Superior temporal gyrus (tissue), 1 donor: ENCODE measurements around the gene NAA35.

Source experiments
- DNase-seq: peaks from one replicate; pipeline ENCODE4 v3.0.0-alpha.2; 2016; ENCODE audit errors: extremely low spot score

Gene NAA35

DNA sequence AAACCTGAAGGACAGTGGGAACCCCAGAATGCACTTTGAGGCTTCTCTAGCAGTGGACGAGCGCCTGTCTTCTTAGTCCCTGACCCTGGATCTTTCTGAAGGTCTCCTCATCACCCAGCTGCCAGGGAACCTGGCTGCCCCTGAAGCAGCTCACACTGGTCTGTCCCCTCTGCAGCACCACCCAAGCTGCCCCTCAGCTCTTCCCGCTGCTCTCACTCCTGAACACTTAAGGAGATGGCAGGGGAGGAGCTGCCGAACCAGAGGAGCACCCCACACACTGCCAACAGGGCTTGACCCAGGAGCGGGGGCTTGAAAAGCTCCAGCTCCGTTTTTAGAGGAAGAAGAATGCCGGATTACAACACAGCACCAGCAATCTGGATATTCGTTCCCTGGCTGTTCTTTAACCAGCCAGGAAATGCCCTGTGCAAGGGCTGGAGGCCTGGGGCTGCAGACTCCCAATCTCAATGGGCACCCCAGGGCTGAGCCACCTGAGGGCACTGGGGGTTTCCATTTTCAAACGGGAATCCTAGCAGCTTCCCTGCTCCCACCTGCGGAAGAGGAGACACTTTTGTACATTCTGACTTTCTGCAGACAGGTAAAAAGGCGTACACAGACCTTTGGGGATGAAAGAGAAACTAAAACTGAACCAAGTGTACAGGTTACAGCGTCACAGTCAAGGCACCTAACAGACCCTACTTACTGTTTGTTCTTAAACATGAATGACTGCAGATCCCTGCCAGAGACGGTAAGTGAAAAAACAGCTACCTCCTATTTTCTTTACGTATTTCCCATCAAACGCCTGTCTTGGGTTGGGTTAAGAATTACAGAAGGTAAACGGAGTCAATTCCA, 122.1 kb downstream of the NAA35 start:
- no peak for DNase-seq

DNA sequence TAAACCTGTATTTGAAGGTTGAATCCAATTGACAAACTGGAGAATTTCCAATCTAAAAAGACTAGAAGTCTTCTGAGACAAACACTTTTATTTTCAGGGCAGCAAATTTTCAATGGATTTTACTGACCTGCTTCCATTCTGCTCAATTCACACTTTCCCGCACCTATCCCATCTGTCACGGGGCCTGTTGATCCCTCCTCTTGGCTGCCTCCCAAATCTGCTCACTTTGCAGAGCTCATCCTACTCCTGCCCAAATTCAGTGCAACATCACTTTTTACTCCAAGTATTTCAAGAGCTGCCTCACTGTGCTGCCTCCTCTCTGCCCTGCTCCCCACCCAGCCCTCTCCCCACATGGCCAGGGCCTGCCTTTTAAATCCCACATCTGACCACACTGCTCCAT, 123.3 kb downstream of the NAA35 start:
- no peak for DNase-seq

DNA sequence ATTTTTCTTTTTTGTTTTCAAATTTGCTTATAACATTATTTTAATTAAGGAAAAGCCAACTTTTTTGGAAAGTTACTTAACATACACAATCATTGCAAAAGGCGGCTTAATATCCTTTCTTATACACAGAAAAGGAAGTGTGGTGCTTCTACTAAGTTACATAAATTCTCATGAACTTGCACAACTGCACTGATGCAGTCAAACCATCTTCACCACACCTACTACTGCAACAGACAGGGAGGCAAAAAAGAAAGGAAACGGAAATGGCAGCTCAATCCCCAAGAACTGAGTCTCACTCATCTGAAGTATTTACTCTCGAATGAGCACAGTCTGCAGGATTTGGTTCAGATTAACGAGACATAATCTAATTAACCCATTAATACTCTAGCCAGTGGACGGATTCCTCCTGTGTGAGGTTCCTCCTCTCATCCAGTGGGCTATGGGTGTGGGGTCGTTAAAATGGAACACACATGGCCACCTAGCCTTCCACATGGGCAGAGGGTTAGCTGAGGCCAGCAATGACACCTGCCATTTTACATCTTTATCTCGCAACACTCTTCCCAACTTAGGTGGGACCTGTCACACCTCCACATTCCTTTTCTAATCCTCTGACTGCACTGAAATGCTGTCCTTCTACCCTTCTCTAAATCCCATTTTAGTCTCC, 128.4 kb downstream of the NAA35 start:
- DNase-seq: no peak
